Activated T-helper 17 cell treated with anti-CD3 and anti-CD28 coated beads, Interleukin-2, amount 50 U/mL, for 72 hours (primary cell): Measurements from ENCODE around the gene NCKAP5. TPM values are rescaled to one million over a fixed set of nuclear protein-coding genes. Genes with fewer than 3 reads are reported as not detected.

Experiments
- ATAC-seq: fragments of 150-1000 bp; cut with Tn5 transposase; replicated peaks from 2 replicates; pipeline ENCODE4 v1.10.0; 2021; ENCODE audit warnings: mild to moderate bottlenecking, moderate library complexity
- H3K27ac Mint-ChIP-seq: one replicate; pipeline ENCODE4 v1.8.0; 2022; ENCODE audit warnings: mixed read lengths
- H3K27me3 Mint-ChIP-seq: one replicate; pipeline ENCODE4 v1.8.0; 2022; ENCODE audit warnings: mixed read lengths
- H3K36me3 Mint-ChIP-seq: one replicate; pipeline ENCODE4 v1.8.0; 2022; ENCODE audit warnings: low read depth, mild to moderate bottlenecking, mixed read lengths
- H3K4me1 Mint-ChIP-seq: one replicate; pipeline ENCODE4 v1.8.0; 2022; ENCODE audit warnings: mixed read lengths
- H3K4me3 Mint-ChIP-seq: one replicate; pipeline ENCODE4 v1.8.0; 2022; ENCODE audit warnings: mild to moderate bottlenecking, mixed read lengths
- H3K9me3 Mint-ChIP-seq: one replicate; pipeline ENCODE4 v1.8.0; 2022; ENCODE audit warnings: mixed read lengths
- total RNA-seq, 2 donors: library from RNA; stranded (reverse); gene quantifications; one replicate each; pipeline ENCODE4 v1.2.3, GENCODE V29; 2022

Gene NCKAP5
- total RNA-seq, 2 donors from 2014 or later: not detected

GRCh38 chr2:133063775-133064174 is 504.5 kb downstream of the NCKAP5 start:
- no peak overlapping the region for H3K27ac Mint-ChIP-seq
- H3K4me3 Mint-ChIP-seq: no peak overlapping the region
- no peak for ATAC-seq
- H3K27me3 Mint-ChIP-seq: no peaks in the 10 kb centered on the region
- H3K9me3 Mint-ChIP-seq: peaks cover 7% of the 10 kb centered on the region
- no peaks in the 10 kb centered on the region for H3K36me3 Mint-ChIP-seq
- no peaks in the 10 kb centered on the region for H3K4me1 Mint-ChIP-seq

- ATAC-seq: no peak
- Mint-ChIP-seq H3K9me3 (peaks cover 7% of the 10 kb centered on the region), H3K4me1 (no peaks in the 10 kb centered on the region), H3K4me3 (no peak overlapping the region), H3K27me3 (no peaks in the 10 kb centered on the region), H3K27ac (no peak overlapping the region), H3K36me3 (no peaks in the 10 kb centered on the region)
Measured at GRCh38 chr2:133062931-133063665, 505.2 kb downstream of the NCKAP5 start.

- Mint-ChIP-seq H3K27me3 (no peaks in the 10 kb centered on the region), H3K27ac (no peak overlapping the region), H3K9me3 (peaks cover 7% of the 10 kb centered on the region), H3K4me1 (no peaks in the 10 kb centered on the region), H3K36me3 (no peaks in the 10 kb centered on the region), H3K4me3 (no peak overlapping the region)
- ATAC-seq: no peak
Measured at GRCh38 chr2:133061874-133062593, 506.2 kb downstream of the NCKAP5 start.

DNA sequence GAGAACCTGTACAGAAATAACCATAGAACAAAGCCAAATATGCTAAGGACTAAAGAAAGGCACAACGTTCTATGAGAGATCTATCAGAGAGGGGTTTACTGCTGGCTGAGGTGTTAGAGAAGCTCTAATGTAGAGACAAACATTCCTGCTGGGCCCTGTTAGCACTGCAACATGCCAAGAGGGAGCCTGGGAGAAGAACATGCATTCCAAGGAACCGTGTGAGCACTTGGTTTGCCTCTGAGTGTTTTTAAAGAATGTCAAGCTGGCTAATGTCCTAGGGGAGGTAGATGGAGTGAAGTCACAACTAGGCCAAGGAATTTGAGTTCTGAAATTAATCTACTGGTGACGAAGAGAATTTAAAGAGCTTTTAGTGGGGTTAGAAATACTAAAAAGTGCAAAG is 514.0 kb downstream of the NCKAP5 start:
- H3K27ac Mint-ChIP-seq: no peak overlapping the region
- peaks cover 3% of the 10 kb centered on the region for H3K9me3 Mint-ChIP-seq
- no peaks in the 10 kb centered on the region for H3K27me3 Mint-ChIP-seq
- ATAC-seq: no peak
- H3K36me3 Mint-ChIP-seq: no peaks in the 10 kb centered on the region
- H3K4me3 Mint-ChIP-seq: no peak overlapping the region
- no peaks in the 10 kb centered on the region for H3K4me1 Mint-ChIP-seq

- ATAC-seq: no peak
- Mint-ChIP-seq H3K4me3 (no peak overlapping the region), H3K4me1 (no peaks in the 10 kb centered on the region), H3K27me3 (no peaks in the 10 kb centered on the region), H3K36me3 (no peaks in the 10 kb centered on the region), H3K27ac (no peak overlapping the region), H3K9me3 (peaks cover 3% of the 10 kb centered on the region)
Measured at GRCh38 chr2:133053541-133053940, 514.7 kb downstream of the NCKAP5 start.

- no peaks in the 10 kb centered on the region for H3K36me3 Mint-ChIP-seq
- H3K9me3 Mint-ChIP-seq: no peaks in the 10 kb centered on the region
- no peaks in the 10 kb centered on the region for H3K27me3 Mint-ChIP-seq
- no peak overlapping the region for H3K27ac Mint-ChIP-seq
- ATAC-seq: no peak
- no peaks in the 10 kb centered on the region for H3K4me1 Mint-ChIP-seq
- H3K4me3 Mint-ChIP-seq: no peak overlapping the region
Measured at GRCh38 chr2:133045787-133046186, 522.5 kb downstream of the NCKAP5 start.

DNA sequence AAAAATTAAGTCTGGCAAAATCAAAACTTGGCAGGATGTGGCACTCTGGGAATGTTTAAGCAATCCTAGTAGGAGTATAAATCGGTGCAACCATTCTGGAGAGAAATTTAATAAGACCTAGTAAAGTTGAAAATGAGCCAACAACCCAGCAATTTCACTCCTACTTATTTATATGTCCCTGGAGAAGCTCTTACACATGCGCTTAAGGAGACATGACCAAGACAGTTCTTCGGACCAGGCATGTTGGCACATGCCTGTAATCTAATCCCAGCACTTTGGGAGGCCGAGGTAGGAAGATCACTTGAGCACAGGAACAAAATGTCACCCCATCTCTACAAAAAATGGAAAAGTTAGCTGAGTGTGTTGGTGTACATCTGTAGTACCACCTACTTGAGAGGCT is 523.7 kb downstream of the NCKAP5 start:
- Mint-ChIP-seq H3K27ac (no peak overlapping the region), H3K4me3 (no peak overlapping the region), H3K36me3 (no peaks in the 10 kb centered on the region), H3K4me1 (no peaks in the 10 kb centered on the region), H3K27me3 (no peaks in the 10 kb centered on the region), H3K9me3 (no peaks in the 10 kb centered on the region)
- no peak for ATAC-seq

DNA sequence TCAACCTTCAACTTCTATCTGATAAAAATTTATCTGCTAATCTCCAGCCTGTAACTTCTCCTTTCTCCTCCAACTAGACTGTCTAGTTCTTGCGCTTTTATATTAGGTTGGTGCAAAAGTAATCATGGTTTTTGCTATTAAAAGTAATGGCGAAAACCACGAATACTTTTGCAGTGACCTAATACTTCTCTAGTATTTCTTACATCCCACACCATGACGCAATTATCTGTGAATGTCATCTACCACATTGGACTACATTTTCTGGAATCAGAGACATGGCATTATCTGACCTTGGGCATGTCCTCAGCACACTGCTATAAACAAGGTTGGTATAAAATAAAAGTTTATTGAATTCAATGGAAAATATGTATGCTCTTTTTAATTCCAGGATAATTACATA is 528.1 kb downstream of the NCKAP5 start:
- Mint-ChIP-seq H3K27ac (no peak overlapping the region), H3K27me3 (no peaks in the 10 kb centered on the region), H3K4me1 (no peaks in the 10 kb centered on the region), H3K36me3 (no peaks in the 10 kb centered on the region), H3K9me3 (peaks cover 20% of the 10 kb centered on the region), H3K4me3 (no peak overlapping the region)
- no peak for ATAC-seq

DNA sequence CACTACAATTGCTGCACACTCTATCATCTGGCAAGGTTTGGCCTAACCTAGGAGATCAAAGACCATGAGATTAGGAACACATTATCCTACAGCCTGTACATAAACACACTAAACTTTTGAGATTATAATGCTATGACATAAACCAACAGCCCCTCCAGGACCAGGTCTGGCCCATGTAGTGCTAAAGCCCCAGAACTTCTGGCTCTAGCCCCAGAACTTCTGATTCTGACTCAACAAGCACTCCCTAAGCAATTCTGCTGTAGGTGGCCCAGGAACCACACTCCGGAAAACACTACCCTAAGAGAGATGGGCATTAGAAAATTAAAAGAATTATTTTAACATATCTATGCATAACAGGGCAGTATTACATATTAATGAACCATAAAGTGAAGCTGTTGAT is 528.7 kb downstream of the NCKAP5 start:
- H3K9me3 Mint-ChIP-seq: peaks cover 24% of the 10 kb centered on the region
- no peaks in the 10 kb centered on the region for H3K4me1 Mint-ChIP-seq
- no peaks in the 10 kb centered on the region for H3K36me3 Mint-ChIP-seq
- ATAC-seq: no peak
- H3K4me3 Mint-ChIP-seq: no peak overlapping the region
- no peak overlapping the region for H3K27ac Mint-ChIP-seq
- no peaks in the 10 kb centered on the region for H3K27me3 Mint-ChIP-seq

DNA sequence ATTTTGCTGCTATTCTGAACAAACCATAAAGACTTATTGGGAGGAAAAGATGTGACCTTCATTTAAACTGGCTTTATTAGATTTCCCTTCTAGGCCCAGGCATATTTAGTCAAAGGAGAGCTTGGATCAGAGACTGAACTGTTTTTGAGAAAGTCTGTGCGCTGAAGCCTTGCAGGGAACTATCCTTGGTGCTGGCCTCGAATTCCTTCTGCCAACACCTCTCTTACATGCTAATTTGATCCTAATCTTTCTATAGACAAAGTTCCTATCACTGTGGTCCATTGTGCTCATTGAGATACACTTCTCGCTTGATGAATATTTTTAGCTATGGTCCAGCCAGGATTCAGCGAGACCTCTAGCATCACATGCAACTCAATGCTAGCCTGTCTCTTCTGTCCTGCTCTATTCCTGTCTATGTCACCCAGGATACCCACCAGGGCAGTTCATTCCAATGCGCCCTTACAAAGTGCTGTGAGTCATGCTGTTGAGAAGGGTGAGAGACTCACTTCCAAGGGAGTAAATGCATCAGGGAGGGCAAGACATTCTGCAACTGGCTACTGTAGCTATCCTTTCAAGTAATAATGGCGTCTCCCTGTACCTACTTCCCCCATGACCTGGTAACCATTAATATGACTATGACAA is 541.6 kb downstream of the NCKAP5 start:
- H3K27me3 Mint-ChIP-seq: no peaks in the 10 kb centered on the region
- no peak overlapping the region for H3K27ac Mint-ChIP-seq
- H3K4me3 Mint-ChIP-seq: no peak overlapping the region
- no peaks in the 10 kb centered on the region for H3K4me1 Mint-ChIP-seq
- ATAC-seq: no peak
- no peaks in the 10 kb centered on the region for H3K36me3 Mint-ChIP-seq
- H3K9me3 Mint-ChIP-seq: peaks cover 5% of the 10 kb centered on the region

- Mint-ChIP-seq H3K9me3 (peaks cover 5% of the 10 kb centered on the region), H3K27ac (no peak overlapping the region), H3K27me3 (no peaks in the 10 kb centered on the region), H3K36me3 (no peaks in the 10 kb centered on the region), H3K4me1 (no peaks in the 10 kb centered on the region), H3K4me3 (no peak overlapping the region)
- ATAC-seq: no peak
Measured at GRCh38 chr2:133025004-133025403, 543.3 kb downstream of the NCKAP5 start.

GRCh38 chr2:133012847-133013734 is 555.2 kb downstream of the NCKAP5 start:
- ATAC-seq: no peak
- Mint-ChIP-seq H3K27ac (no peak overlapping the region), H3K27me3 (no peaks in the 10 kb centered on the region), H3K4me1 (no peaks in the 10 kb centered on the region), H3K4me3 (no peak overlapping the region), H3K9me3 (peaks cover 22% of the 10 kb centered on the region), H3K36me3 (no peaks in the 10 kb centered on the region)

GRCh38 chr2:133004623-133005022 is 563.6 kb downstream of the NCKAP5 start:
- no peak for ATAC-seq
- Mint-ChIP-seq H3K27me3 (no peaks in the 10 kb centered on the region), H3K9me3 (peaks cover 10% of the 10 kb centered on the region), H3K36me3 (no peaks in the 10 kb centered on the region), H3K4me1 (no peaks in the 10 kb centered on the region), H3K27ac (no peak overlapping the region), H3K4me3 (no peak overlapping the region)

DNA sequence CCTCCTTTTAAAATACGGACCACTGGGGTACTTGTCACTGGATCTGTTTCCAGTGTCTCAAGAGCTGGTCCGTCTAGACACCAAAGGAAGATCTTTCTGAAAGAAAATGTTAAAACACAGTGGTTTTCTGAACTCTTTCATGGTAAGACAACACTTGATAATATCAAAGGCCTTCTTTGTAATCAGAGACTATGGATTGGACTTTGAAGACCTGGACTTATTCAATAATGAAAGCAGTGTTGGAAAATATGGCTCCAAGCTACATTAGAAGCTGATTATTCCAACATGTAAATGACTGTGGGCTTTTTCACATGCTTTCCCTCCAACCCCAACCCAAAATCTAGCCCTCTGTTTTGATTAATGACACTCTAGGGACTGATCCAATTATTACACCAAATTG is 568.8 kb downstream of the NCKAP5 start:
- Mint-ChIP-seq H3K36me3 (no peaks in the 10 kb centered on the region), H3K4me3 (no peak overlapping the region), H3K9me3 (peaks cover 12% of the 10 kb centered on the region), H3K27ac (no peak overlapping the region), H3K27me3 (no peaks in the 10 kb centered on the region), H3K4me1 (no peaks in the 10 kb centered on the region)
- no peak for ATAC-seq
